Fibroblast of skin of abdomen (primary cell): ENCODE results near the gene LAIR1.
"Not testable (repeated sequence)": the region's sequence is repeated elsewhere in the genome, so short reads cannot be mapped to it uniquely, and the experiment has no call there.

ENCODE experiments used
- DNase-seq: peaks from one replicate; pipeline ENCODE4 v3.0.0-alpha.2; 2013

Gene LAIR1

GRCh38 chr19:54376610-54377285 lies 12.0 kb upstream of the LAIR1 start:
- no peak for DNase-seq

DNA sequence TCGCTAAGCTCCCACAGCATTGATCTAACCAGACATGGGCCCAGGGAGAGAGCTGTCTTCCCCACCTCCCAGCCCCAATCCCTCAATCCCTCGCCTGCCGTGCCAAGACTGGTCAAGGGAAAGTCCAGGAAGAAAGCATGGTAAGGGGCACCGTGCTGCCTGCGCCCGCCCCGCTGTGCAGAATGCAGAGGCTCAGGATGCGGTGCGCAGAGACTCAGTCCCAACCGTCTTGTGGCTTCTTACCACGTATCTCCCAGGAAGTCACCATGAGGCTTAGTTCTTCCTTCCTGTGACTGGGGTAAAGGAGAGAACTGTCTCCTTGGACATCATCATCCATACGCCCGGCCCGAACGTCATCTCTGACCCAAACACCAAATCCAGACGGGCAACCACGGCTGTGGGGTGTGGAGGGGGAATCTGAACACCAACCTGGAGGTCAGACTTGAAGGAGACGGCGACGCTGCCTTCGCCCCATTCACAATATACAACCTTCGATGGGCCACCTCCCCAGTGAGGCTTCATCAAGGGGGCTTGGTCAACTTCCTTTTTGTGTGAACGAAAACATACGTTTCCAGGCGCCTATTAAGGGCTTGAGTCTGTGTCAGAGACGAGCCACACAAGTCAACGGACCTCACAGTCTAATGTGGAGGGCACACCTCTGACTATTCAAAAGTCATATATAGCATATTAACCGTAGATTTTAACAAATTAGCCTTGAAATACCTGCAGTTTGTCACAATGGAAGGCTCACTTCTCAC lies 10.6 kb upstream of the LAIR1 start:
- not testable (repeated sequence) for DNase-seq

- DNase-seq, result no peak
Measured at GRCh38 chr19:54373781-54374631, 9.3 kb upstream of the LAIR1 start.

GRCh38 chr19:54371453-54371852 lies 6.7 kb upstream of the LAIR1 start:
- not testable (repeated sequence) for DNase-seq

DNA sequence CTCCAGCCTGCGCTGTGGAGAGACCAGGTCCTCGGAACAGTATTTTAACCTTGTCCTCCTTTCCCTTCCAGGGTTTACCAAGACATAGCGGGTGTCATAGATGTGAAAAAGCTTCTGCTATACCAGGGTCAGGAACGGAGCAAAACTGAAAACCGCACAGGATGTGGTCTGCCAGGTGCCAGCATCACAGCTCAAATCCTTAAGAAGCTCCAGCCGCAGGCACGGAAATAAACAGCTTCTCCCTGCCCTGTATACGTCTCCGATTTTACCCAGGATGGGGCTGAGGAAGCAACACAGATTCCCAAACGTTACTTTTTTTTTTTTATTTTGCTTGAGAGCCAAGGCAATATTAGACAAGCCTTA lies 5.7 kb upstream of the LAIR1 start:
- not testable (repeated sequence) for DNase-seq

DNA sequence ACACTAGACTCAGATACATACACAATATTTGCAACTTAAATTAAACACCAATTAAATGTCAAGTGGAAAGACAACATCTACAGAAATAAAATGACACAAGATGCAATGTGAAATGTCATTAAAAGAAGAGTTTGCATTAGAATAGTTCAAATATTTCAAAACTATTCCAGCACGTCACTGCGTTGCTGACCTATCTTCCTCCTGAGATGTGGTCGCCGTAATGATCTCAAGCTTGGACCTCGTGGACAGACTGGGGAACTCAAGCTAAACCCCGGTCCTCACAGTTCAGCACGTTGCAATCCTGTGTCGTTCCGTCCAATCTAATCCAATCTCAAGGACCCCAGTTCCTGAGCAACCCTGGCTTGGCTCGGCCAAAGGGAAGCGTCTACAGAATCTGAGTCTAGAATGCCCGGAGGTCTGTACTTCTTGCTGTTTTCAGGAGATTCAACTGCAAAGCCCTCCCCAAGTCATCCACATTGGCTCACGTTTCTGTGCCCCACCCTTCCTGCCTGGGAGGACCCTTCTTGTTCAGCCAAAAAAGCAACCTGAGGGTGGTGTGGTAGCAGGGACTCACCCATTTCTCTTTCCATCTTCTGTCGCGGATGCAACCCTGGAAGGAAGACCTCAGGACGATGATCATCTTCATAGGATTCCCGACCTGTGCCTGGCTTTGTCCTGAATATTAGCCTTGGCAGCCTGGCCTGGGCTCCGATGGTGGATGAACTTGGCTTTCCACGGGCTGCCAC lies 5.1 kb upstream of the LAIR1 start:
- DNase-seq, result not testable (repeated sequence)

GRCh38 chr19:54369082-54369687 lies 4.5 kb upstream of the LAIR1 start:
- no peak for DNase-seq

DNA sequence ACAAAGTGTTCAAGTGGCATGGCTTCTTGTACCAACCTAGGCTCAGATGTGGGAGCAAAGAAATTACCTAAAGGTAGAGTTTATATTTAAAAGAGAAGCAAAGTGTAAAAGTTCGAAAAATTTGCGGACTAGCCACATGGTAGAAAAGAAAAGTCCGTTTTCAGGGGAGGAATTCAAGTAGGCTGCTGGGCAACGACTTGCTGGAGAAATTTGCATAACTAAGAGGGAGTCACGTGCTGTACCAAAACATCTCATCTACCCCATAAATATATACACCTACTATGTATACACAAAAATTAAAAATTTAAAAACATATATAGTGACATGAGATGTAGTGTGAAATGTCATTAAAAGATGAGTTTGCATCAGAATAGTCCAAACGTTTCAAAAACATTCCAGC lies 2.1 kb upstream of the LAIR1 start:
- no peak for DNase-seq

DNA sequence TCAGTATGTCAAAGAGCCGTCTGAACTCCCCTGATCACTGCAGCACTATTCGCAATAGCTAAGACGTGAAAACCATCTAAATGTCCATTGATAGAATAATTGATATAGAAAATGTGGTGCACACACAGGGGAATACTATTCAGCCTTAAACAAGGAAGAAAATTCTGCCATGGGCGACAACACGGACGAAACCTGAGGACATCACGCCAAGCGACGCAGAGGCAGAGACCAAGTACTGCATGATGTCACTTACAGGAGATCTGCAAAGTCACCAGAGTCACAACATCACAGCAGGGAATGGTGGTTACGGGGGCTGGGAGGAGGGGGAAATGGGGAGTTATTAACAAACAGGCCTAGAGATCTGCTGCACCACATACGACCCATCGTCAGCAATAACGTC lies 1.1 kb upstream of the LAIR1 start:
- DNase-seq, result not testable (repeated sequence)

GRCh38 chr19:54361680-54362422 lies 2.9 kb downstream of the LAIR1 start:
- not testable (repeated sequence) for DNase-seq

- DNase-seq, result not testable (repeated sequence)
Measured at GRCh38 chr19:54359149-54359820, 5.4 kb downstream of the LAIR1 start.

GRCh38 chr19:54357381-54357780 lies 7.3 kb downstream of the LAIR1 start:
- no peak for DNase-seq

DNA sequence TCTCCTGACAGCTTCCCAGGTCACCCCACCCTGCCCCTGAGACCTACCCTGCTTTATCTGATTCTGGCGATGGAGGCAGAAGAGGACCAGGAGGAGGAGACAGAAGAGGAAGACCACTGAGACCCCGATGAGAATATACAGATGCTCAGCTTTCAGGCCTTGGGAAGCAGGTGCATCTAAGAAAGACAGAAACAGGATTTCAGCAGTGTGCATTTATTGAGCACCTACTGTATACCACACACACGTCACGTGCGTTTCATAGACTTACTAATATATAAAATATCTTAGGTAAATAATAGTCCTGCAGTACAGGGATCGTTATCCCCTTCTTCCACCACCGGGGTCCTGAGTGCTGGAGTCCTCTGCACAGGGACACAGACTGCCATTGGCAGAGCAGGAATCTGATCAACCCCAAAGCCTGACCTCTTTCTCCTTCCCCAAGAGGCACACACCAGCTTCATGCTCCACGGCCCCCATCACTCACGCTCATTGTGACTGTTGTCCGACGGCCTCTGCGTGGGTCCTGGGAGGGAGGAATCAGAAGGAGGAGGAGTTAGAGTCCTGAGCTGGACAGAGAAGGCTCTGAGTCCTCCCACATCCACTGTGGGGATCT lies 8.2 kb downstream of the LAIR1 start:
- no peak for DNase-seq

GRCh38 chr19:54355675-54356074 lies 9.1 kb downstream of the LAIR1 start:
- no peak for DNase-seq

DNA sequence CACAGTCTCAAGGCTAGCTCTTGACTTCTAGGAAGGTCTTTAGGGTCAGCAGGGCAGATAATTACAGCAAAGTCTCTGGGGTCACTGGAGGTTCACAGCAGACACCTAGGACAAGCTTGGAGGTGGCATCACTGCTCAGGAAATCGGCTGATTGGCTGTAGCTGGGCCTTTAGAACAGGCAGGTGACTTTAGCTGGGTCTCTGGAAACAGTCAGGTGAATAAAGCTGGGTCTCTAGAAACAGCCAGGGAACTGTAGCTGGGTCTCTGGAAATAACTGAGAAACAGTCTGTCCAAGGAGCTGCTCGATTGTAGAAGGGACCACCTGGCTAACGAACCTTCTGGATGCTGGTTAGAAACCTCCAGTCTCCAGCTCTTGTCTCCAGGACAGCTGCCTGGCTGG lies 10.0 kb downstream of the LAIR1 start:
- no peak for DNase-seq

DNA sequence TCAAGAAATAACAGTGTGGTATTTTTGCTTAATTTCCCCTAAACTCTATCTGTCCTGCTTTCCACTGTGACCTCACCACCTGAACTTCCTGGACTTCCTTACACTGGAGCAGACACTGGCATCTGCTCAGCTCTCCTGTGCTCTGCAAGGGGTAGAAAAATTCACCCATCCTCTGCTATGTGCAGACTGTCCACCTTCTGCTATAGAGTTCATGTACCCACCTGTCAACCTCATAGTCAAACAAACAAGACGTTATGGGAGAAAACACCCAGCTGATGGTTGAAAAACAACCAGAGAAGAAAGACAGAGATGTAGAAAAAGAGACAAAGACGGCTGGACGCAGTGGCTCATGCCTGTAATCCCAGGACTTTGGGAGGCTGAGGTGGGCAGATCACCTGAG lies 12.2 kb downstream of the LAIR1 start:
- no peak for DNase-seq

GRCh38 chr19:54352041-54352440 lies 12.7 kb downstream of the LAIR1 start:
- DNase-seq, result no peak

GRCh38 chr19:54351474-54351873 lies 13.3 kb downstream of the LAIR1 start:
- DNase-seq, result no peak

DNA sequence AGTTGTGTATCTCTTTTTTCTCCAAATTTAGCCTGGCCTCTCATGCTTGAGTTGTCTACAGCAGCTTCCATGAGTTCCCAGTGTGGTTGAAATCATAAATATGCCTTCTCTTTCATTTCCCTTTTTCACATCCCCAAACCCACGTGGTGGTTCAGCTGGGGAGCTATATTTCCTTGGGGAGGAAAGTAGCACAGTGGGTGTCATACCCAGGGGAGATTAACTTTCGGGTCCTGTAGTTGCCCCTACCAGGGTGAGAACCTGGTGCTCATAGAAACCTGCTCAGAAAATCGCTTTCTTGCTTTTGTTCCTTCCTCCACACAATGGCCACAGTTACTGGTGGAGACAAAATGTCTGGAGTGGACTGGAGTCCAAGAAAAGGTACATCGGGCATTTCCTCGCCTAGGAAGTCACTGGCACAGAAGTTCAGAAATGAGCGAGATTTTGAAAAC lies 18.8 kb downstream of the LAIR1 start:
- no peak for DNase-seq

GRCh38 chr19:54343868-54344267 lies 20.9 kb downstream of the LAIR1 start:
- no peak for DNase-seq
